ENCODE data around the gene PDE4D.
"Not testable (repeated sequence)": the region's sequence is repeated elsewhere in the genome, so short reads cannot be mapped to it uniquely, and the experiment has no call there.

The PDE4D gene

GRCh38 chr5:59328709-59329296 is 564.7 kb downstream of the PDE4D start:
- DNase-seq (ENCODE audit: low read depth, low spot score), result no peak

- no peak for DNase-seq (ENCODE audit: low read depth, low spot score)
Observed at GRCh38 chr5:59327191-59327980, 566.1 kb downstream of the PDE4D start.

DNA sequence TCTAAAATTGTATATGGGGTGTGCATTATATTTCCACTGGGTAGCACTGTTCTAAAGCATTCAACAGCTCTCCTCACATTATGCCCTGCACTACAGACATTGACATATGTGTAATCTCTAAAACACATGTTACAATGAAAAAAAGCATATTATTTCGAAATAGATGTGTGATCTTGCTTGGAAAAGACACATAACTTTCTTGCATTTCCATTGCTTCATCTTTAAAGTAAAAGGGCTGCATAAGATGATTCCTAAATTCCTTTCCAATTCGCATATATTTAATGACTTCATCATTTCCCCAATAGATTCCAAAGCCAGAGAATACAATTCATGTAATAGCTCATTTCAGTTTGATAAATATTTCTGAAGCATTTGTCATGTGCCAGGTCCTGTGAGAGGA is 566.9 kb downstream of the PDE4D start:
- no peak for DNase-seq (ENCODE audit: low read depth, low spot score)

DNA sequence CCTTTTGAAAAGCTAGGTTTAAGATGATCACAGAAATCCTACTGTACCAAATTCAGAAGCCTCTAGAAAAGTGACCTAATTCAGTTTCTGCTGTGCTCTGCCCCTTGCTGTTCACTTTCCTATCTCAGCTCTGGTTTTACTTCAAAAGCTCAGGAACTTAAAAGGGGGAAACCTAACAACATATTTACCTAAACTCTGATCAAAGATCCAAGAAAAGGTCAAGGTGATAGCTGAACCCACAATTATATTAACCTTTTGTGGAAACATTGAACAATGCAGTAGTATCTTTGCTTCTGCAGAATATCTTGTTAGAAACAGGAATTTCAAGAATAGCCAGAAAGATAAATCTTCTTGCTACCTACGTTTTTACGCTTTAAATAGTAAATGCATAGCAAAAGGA is 568.5 kb downstream of the PDE4D start:
- DNase-seq (ENCODE audit: low read depth, low spot score), result no peak

- no peak for DNase-seq (ENCODE audit: low read depth, low spot score)
Observed at GRCh38 chr5:59322894-59323293, 570.6 kb downstream of the PDE4D start.

DNA sequence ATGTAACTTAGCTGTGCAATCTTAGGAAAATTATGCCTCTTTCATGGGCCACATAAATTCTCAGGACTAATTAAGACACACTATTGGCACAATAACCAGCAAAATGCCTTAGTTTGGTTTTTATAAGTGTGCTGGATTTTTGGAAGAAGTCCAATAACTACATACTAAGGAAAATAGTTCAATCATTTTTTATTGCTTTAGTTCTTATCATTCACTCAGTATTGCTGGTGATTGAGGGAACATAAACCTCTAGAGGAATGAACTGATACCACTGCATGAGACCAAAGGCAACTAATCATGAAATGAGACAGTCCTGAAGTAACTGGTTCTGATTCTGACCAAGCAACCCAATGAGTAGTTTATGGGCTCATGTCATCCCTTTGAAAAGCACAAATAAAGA is 571.5 kb downstream of the PDE4D start:
- no peak for DNase-seq (ENCODE audit: low read depth, low spot score)

- no peak for DNase-seq (ENCODE audit: low read depth, low spot score)
Observed at GRCh38 chr5:59321642-59322041, 571.9 kb downstream of the PDE4D start.

DNA sequence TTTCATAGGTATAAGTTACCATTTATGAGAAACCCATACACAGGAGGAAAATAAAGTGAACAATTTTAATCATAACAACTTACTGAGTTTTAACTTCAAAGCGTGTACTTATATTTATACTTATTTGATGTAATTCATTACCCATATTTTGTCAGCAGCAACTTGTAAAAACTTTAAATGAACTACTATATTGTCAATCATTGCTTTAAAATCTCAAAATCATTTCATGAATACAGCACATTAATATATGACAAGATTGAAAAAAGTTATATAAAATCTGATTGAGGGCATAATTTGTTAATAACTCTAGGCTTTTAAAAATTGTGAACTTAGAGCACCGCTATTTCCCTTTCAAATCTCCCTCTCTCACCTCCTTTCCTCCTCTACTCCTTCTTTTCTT is 573.1 kb downstream of the PDE4D start:
- DNase-seq (ENCODE audit: low read depth, low spot score), result no peak

DNA sequence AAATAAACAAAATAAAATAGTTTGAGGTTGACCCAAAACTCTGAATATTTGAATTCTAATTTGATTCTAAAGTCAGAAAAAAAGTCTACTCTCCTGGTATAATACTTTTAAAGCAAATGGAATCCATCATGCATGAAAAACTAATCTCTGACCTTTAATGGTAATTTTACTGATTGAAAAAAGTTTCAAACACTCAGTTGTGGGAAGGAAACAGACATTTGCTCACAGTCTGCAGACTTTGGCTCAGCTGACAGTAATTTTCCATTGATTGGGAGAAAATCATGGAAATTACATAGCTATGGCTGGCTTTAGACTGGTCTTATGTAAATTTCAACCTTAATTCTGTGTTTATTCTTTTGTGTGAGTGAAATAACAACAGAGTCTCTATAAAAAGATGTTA is 574.3 kb downstream of the PDE4D start:
- DNase-seq (ENCODE audit: low read depth, low spot score), result no peak

DNA sequence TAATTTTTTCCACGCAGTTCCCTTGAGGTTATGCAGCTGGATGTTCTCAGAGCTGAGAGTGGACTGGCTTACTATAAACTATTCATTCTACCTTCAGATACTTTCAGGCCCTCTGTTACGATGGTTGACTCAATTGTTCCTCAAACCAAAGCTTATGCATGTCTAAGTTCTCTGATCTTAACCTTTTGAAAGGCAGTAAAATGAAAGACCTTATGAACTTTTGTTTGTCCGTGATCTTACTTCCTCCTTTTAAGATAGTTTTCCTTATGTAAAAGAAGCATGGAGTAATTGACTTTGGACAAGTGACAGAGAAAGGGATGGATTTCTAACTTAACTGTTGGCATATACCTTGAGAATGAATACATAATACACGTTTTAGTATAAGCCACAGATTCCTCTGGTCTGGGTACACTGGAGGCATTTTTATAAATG is 575.7 kb downstream of the PDE4D start:
- DNase-seq (ENCODE audit: low read depth, low spot score), result no peak

DNA sequence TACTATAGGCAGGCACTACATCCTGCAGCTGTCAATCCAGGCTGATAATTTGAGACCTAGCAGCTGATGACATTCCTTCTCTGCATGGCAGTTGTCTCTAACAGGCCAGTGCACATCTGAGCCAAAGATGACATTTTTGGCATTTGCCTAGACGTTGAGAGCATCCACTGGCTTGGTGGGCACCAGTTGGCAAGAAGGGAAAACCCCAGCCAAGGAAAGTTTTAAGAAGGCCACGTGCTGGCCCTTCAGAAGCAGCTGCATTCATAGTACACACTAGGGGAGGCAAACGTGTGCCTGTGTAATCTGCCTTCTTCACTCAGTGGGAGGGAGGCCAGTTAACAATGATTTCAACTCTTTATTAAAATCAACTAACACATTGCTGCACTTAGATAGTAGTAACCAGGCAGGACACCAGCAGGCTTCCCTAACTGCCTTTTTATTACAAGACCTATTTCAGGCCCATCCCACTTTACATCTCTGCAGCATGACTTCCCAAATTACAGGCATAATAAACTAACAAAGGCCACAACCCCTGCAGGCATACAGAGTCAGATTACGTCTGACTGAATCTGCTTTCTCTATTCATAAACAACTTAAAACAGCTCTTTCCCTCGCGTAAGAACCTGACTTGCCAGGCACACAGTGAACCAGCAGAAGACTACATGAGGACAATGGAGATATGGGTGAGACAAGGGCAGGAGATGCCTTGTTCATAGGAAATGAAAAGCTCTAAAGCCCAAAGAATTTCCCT is 576.3 kb downstream of the PDE4D start:
- DNase-seq (ENCODE audit: low read depth, low spot score), result peak; percentile 75

DNA sequence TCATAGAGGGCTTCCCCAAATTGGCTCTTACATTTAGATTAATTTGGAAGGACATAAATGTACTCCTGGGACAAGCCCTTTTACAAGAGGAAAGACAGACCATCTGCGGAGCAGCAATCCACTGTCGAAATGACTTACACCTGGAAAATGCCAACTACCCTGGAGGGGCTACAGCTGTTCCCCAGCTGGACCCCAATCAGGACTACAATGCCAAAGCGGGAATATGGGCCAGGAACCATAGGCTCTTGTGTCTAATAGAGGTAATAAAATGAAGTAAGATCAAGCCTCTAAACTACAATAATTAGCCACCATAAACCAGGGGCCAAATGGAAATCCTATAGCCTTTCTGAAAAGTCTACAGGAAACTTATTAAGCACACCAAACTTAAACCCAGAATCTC is 581.3 kb downstream of the PDE4D start:
- DNase-seq (ENCODE audit: low read depth, low spot score), result no peak

GRCh38 chr5:59308685-59309084 is 584.8 kb downstream of the PDE4D start:
- DNase-seq (ENCODE audit: low read depth, low spot score), result not testable (repeated sequence)

DNA sequence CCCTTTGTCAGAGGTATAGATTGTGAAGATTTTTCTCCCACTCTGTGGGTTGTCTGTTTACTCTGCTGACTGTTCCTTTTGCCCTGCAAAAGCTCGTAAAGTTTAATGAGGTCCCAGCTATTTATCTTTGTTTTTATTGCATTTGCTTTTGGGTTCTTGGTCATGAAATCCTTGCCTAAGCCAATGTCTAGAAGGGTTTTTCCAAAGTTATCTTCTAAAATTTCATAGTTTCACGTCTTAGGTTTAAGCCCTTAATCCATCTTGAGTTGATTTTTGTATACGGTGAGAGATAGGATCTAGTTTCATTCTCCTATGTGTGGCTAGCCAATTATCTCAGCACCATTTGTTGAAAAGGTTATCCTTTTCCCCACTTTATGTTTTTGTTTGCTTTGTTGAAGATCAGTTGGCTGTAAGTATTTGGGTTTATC is 590.2 kb downstream of the PDE4D start:
- not testable (repeated sequence) for DNase-seq (ENCODE audit: low read depth, low spot score)

DNA sequence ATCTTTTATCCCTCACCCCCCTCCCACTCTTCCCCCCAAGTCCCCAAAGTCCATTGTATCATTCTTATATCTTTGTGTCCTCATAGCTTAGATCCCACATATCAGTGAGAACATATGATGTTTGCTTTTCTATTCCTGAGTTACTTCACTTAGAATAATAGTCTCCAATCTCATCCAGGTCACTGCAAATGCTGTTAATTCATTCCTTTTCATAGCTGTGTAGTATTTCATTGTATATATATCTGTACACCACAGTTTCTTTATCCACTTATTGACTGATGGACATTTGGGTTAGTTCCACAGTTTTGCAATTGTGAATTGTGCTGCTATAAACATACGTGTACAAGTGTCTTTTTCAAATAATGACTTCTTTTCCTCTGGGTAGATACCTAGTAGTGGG is 591.0 kb downstream of the PDE4D start:
- DNase-seq (ENCODE audit: low read depth, low spot score), result not testable (repeated sequence)

DNA sequence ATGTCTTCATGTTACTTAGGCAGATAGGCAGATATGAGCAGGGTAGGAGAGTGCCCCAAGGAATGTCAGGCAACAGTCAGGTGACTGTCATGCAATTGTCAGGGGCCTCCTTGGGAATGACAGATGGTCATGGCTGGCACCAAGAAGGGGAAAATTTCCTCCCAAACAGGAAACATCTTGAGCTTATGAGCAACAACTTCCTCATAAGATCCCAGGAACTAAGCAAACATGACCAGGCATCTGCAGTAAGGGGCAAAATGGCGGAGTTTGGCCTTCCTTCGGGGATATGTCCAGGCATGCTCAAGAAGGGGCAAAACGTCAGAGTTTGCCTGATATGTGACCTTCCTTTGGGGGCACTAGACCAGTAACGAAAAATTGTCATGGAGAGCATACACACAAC is 591.8 kb downstream of the PDE4D start:
- DNase-seq (ENCODE audit: low read depth, low spot score), result no peak

- DNase-seq (ENCODE audit: low read depth, low spot score), result peak; percentile 76
Observed at GRCh38 chr5:59300930-59301329, 592.6 kb downstream of the PDE4D start.

GRCh38 chr5:59299006-59299405 is 594.5 kb downstream of the PDE4D start:
- DNase-seq (ENCODE audit: low read depth, low spot score), result no peak

GRCh38 chr5:59296317-59297264 is 596.9 kb downstream of the PDE4D start:
- DNase-seq (ENCODE audit: low read depth, low spot score), result no peak

GRCh38 chr5:59293700-59294099 is 599.8 kb downstream of the PDE4D start:
- no peak for DNase-seq (ENCODE audit: low read depth, low spot score)

DNA sequence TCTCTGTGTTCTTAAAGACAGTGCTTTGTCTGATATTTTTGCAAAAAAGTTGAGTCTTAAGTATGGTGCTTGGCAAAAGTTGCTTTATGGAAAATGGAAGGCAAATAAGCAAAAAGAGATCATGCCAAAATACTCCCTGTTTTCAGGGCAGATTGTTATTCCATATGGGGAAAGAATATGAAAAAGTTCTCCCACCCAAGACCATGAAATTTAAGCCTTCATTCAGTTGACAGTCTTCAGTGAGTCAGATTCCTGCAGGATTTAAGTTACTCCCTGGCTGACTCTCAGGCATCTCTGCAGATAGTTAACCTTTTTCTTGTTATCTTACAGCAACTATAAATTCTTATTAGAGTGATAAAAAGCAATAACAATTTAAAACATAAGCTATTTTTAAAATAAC is 601.6 kb downstream of the PDE4D start:
- no peak for DNase-seq (ENCODE audit: low read depth, low spot score)

- peak; percentile 10 for DNase-seq (ENCODE audit: low read depth, low spot score)
Observed at GRCh38 chr5:59287884-59288283, 605.6 kb downstream of the PDE4D start.
